Measurements from ENCODE around the gene TGFA. TPM values are rescaled to one million over a fixed set of nuclear protein-coding genes. Genes with fewer than 3 reads are reported as not detected.

Gene TGFA
- total RNA-seq, 1 donor from 2014 or later: 1.4 TPM

GRCh38 chr2:70412294-70413070 lies 141.1 kb downstream of the TGFA start:
- Mint-ChIP-seq H3K36me3 (ENCODE audit: low read depth, unreplicated experiment) (no peaks in the 10 kb centered on the region), H3K27me3 (ENCODE audit: low read depth, unreplicated experiment) (peaks cover 17% of the 10 kb centered on the region), H3K4me3 (ENCODE audit: unreplicated experiment) (no peak overlapping the region), H3K4me1 (ENCODE audit: low read depth, unreplicated experiment) (no peaks in the 10 kb centered on the region), H3K9me3 (ENCODE audit: unreplicated experiment) (no peaks in the 10 kb centered on the region), H3K27ac (ENCODE audit: unreplicated experiment) (no peak overlapping the region)
- no peak overlapping the region for H2AFZ ChIP-seq (ENCODE audit: low read depth, low read length)
- FAIRE-seq: no peak
- no peak for DNase-seq (ENCODE audit: low read depth)
- no peaks in the 10 kb centered on the region for H3K79me2 ChIP-seq (ENCODE audit: insufficient read depth, low read length)
- no peaks in the 10 kb centered on the region for H3K36me3 ChIP-seq (ENCODE audit: insufficient read depth, low read length)
- H3K4me3 ChIP-seq (ENCODE audit: insufficient read depth, low read depth, low read length): no peak overlapping the region
- H4K20me1 ChIP-seq (ENCODE audit: insufficient read depth, low read length): no peaks in the 10 kb centered on the region
- no peaks in the 10 kb centered on the region for H3K4me1 ChIP-seq (ENCODE audit: insufficient read depth, low read length)
- H3K9me3 ChIP-seq (ENCODE audit: insufficient read depth, low read depth, low read length): no peaks in the 10 kb centered on the region
- no peak overlapping the region for H3K9ac ChIP-seq (ENCODE audit: low read length)
- H3K4me2 ChIP-seq (ENCODE audit: low read length): no peak overlapping the region
- H3K27ac ChIP-seq (ENCODE audit: low read depth, low read length): no peak overlapping the region
- TF ChIP-seq EZH2 (IDR thresholded peaks at IDR 0.05; ENCODE audit: insufficient read depth, low read length) (no peak), CTCF (IDR thresholded peaks at IDR 0.05; ENCODE audit: insufficient read depth, low read depth, low read length) (no peak)
- peaks cover 15% of the 10 kb centered on the region for H3K27me3 ChIP-seq (ENCODE audit: insufficient read depth, low read length)

- no peaks in the 10 kb centered on the region for H3K4me1 Mint-ChIP-seq (ENCODE audit: low read depth, unreplicated experiment)
- H3K4me3 ChIP-seq (ENCODE audit: insufficient read depth, low read depth, low read length): no peak overlapping the region
- H3K4me1 ChIP-seq (ENCODE audit: insufficient read depth, low read length): no peaks in the 10 kb centered on the region
- FAIRE-seq: no peak
- no peaks in the 10 kb centered on the region for H3K9me3 ChIP-seq (ENCODE audit: insufficient read depth, low read depth, low read length)
- no peak overlapping the region for H2AFZ ChIP-seq (ENCODE audit: low read depth, low read length)
- no peaks in the 10 kb centered on the region for H3K79me2 ChIP-seq (ENCODE audit: insufficient read depth, low read length)
- H3K9ac ChIP-seq (ENCODE audit: low read length): no peak overlapping the region
- H3K36me3 Mint-ChIP-seq (ENCODE audit: low read depth, unreplicated experiment): no peaks in the 10 kb centered on the region
- H3K27me3 ChIP-seq (ENCODE audit: insufficient read depth, low read length): peaks cover 15% of the 10 kb centered on the region
- DNase-seq (ENCODE audit: low read depth): no peak
- H3K4me3 Mint-ChIP-seq (ENCODE audit: unreplicated experiment): no peak overlapping the region
- H3K27ac ChIP-seq (ENCODE audit: low read depth, low read length): no peak overlapping the region
- H3K27me3 Mint-ChIP-seq (ENCODE audit: low read depth, unreplicated experiment): peaks cover 20% of the 10 kb centered on the region
- H3K4me2 ChIP-seq (ENCODE audit: low read length): no peak overlapping the region
- TF ChIP-seq EZH2 (IDR thresholded peaks at IDR 0.05; ENCODE audit: insufficient read depth, low read length) (no peak), CTCF (IDR thresholded peaks at IDR 0.05; ENCODE audit: insufficient read depth, low read depth, low read length) (no peak)
- H3K27ac Mint-ChIP-seq (ENCODE audit: unreplicated experiment): no peak overlapping the region
- H3K9me3 Mint-ChIP-seq (ENCODE audit: unreplicated experiment): peaks cover 1% of the 10 kb centered on the region
- no peaks in the 10 kb centered on the region for H3K36me3 ChIP-seq (ENCODE audit: insufficient read depth, low read length)
- no peaks in the 10 kb centered on the region for H4K20me1 ChIP-seq (ENCODE audit: insufficient read depth, low read length)
These were observed 142.0 kb downstream of the TGFA start for GRCh38 chr2:70411483-70412125.

All from astrocyte (in vitro differentiated cells and primary cell).